Measurements from ENCODE around the gene CUBN.

DNA sequence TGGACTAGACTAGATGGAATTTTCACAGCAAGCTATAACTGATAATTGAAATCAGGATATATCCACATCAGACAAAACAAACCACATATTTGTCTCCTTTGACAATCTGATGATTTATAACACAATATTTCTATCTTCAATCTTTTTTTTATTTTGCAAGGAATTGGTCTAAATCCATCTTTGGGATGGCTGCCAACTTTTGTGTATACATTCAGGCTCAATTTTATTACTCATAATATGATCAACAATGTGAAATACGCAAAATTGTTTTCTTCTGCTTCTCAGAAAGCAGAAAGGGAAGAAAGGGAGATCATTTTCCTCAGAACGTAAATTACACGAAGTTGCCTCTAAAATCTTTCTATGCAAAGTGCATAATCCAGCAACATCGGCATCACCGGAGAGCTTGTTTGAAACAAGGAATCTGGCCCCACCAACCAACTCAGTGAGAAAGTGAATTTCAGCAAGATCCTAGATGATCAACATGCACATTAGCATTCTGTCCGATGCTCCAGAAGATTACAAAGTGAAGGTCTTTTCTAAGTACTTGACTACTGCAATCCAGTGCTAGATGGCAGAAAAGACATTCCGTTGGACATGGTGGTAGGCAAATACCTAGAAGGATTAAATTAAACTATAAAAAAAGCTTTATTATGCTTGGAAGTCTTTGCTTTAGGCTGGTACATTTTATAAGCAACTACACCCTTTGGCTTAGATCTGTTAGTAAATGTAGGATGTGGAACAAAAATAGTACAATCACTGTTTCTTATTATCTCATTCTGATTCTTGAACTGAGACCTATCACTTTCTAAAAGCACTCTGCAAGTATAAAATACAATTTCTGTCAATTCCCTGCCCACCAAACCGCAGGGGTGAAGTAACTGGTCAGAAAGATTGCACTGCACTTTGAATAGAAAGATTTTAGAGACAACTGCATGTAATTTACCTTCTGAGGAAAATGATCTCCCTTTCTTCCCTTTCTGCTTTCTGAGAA lies 186.0 kb downstream of the CUBN start:
- no peak for TF ChIP-seq STAT6 (CRISPR knock-in tag; conservative IDR thresholded peaks at IDR 0.05; ENCODE audit: low read depth)
- TF ChIP-seq ZSCAN18 (CRISPR knock-in tag; IDR thresholded peaks at IDR 0.05) = no peak
- TF ChIP-seq CREM (CRISPR knock-in tag; IDR thresholded peaks at IDR 0.05) = no peak
- TF ChIP-seq, protein P1, sequence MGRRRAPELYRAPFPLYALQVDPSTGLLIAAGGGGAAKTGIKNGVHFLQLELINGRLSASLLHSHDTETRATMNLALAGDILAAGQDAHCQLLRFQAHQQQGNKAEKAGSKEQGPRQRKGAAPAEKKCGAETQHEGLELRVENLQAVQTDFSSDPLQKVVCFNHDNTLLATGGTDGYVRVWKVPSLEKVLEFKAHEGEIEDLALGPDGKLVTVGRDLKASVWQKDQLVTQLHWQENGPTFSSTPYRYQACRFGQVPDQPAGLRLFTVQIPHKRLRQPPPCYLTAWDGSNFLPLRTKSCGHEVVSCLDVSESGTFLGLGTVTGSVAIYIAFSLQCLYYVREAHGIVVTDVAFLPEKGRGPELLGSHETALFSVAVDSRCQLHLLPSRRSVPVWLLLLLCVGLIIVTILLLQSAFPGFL (CRISPR knock-in tag; IDR thresholded peaks at IDR 0.05; ENCODE audit: borderline replicate concordance) = no peak
- TF ChIP-seq, protein P2, sequence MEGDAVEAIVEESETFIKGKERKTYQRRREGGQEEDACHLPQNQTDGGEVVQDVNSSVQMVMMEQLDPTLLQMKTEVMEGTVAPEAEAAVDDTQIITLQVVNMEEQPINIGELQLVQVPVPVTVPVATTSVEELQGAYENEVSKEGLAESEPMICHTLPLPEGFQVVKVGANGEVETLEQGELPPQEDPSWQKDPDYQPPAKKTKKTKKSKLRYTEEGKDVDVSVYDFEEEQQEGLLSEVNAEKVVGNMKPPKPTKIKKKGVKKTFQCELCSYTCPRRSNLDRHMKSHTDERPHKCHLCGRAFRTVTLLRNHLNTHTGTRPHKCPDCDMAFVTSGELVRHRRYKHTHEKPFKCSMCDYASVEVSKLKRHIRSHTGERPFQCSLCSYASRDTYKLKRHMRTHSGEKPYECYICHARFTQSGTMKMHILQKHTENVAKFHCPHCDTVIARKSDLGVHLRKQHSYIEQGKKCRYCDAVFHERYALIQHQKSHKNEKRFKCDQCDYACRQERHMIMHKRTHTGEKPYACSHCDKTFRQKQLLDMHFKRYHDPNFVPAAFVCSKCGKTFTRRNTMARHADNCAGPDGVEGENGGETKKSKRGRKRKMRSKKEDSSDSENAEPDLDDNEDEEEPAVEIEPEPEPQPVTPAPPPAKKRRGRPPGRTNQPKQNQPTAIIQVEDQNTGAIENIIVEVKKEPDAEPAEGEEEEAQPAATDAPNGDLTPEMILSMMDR (IDR thresholded peaks at IDR 0.05) = no peak
- no peak for TF ChIP-seq CREB1 (CRISPR knock-in tag; IDR thresholded peaks at IDR 0.05)
- TF ChIP-seq, protein P3, sequence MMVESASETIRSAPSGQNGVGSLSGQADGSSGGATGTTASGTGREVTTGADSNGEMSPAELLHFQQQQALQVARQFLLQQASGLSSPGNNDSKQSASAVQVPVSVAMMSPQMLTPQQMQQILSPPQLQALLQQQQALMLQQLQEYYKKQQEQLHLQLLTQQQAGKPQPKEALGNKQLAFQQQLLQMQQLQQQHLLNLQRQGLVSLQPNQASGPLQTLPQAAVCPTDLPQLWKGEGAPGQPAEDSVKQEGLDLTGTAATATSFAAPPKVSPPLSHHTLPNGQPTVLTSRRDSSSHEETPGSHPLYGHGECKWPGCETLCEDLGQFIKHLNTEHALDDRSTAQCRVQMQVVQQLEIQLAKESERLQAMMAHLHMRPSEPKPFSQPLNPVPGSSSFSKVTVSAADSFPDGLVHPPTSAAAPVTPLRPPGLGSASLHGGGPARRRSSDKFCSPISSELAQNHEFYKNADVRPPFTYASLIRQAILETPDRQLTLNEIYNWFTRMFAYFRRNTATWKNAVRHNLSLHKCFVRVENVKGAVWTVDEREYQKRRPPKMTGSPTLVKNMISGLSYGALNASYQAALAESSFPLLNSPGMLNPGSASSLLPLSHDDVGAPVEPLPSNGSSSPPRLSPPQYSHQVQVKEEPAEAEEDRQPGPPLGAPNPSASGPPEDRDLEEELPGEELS (CRISPR knock-in tag; IDR thresholded peaks at IDR 0.05) = no peak
- TF ChIP-seq GABPB1 (CRISPR knock-in tag; IDR thresholded peaks at IDR 0.05) = no peak
- no peak for TF ChIP-seq FOXK1 (CRISPR knock-in tag; IDR thresholded peaks at IDR 0.05)
- no peak for TF ChIP-seq SP1 (CRISPR knock-in tag; conservative IDR thresholded peaks at IDR 0.05)
- no peak for TF ChIP-seq ZNF423 (CRISPR knock-in tag; IDR thresholded peaks at IDR 0.05)
- TF ChIP-seq FOXP1 (CRISPR knock-in tag; IDR thresholded peaks at IDR 0.05; ENCODE audit: borderline replicate concordance) = no peak
- TF ChIP-seq ETV6 (CRISPR knock-in tag; IDR thresholded peaks at IDR 0.05) = no peak
- no peak for TF ChIP-seq TEAD4 (CRISPR knock-in tag; IDR thresholded peaks at IDR 0.05)

Data from WTC11 (cell line).